Erythroblast (primary cell): Measurements from ENCODE around the gene POU6F2.

ENCODE experiments used
- DNase-seq, 2 experiments: peaks; one replicate each; lab custom pipeline; 2025; lab: John Stamatoyannopoulos, UW
- GATA1 ChIP-seq: IDR thresholded peaks from 2 replicates; pipeline ENCODE4 v1.6.1; 2011; ENCODE audit warnings: low read depth, mild to moderate bottlenecking, control low read depth, low read length, moderate library complexity
- POLR2A ChIP-seq: IDR thresholded peaks from 2 replicates; pipeline ENCODE4 v1.6.1; 2011; ENCODE audit warnings: mild to moderate bottlenecking, low read length

Gene POU6F2

GRCh38 chr7:39094731-39095130 is 117.0 kb downstream of the POU6F2 start:
- TF ChIP-seq POLR2A (no peak), GATA1 (no peak)

GRCh38 chr7:39095875-39096619 is 118.3 kb downstream of the POU6F2 start:
- no peak for TF ChIP-seq POLR2A
- TF ChIP-seq GATA1 = no peak
- no peak for DNase-seq

More at GRCh38 chr7:39094731-39095130, 117.0 kb downstream of the POU6F2 start:
- no peak for DNase-seq

- TF ChIP-seq GATA1 (no peak), POLR2A (no peak)
- DNase-seq = no peak
Measured at GRCh38 chr7:39098506-39098905, 120.8 kb downstream of the POU6F2 start.

GRCh38 chr7:39099146-39099545 is 121.4 kb downstream of the POU6F2 start:
- no peak for DNase-seq
- no peak for TF ChIP-seq POLR2A
- no peak for TF ChIP-seq GATA1

GRCh38 chr7:39100270-39100669 is 122.6 kb downstream of the POU6F2 start:
- no peak for TF ChIP-seq POLR2A
- no peak for TF ChIP-seq GATA1
- DNase-seq = no peak

GRCh38 chr7:39102234-39102633 is 124.5 kb downstream of the POU6F2 start:
- no peak for TF ChIP-seq POLR2A
- no peak for TF ChIP-seq GATA1
- DNase-seq = no peak

DNA sequence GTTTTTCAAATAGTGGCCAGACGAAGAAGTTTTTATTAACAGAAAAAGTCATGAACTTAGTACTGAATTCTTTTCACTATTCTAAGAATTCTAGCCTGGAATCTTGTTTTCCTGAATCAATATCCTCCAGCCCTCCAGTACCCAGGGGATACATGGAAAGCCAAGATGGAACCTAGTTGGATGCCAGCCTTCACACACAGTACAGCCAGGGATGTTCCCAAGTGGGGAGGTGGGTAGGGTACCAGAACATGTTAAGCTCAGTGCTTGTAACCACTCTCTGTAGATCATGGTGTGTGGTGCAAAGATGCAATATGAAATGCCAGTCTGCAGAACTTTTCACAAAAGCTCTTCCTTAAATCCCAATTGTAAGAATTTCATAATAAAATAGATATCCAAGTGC is 128.0 kb downstream of the POU6F2 start:
- TF ChIP-seq POLR2A (no peak), GATA1 (no peak)
- no peak for DNase-seq

DNA sequence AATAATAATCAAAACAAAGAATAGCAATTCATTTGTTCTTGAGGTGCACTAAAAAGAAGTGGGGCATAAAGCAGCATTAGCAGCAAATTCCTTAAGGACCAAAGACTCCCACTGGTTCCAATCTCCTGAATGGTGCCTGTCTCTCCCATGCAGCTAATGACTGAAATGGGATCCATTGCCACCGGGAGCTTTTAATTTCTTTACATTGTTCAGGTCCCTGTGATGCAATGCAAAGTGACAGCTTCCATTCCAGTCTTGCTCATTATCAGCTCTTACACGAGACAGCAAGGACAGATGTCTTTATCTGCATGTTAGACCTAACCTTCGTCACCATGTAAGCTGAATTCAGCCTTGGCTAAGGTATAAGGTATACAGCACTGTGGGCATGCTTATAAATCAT is 148.1 kb downstream of the POU6F2 start:
- no peak for TF ChIP-seq POLR2A
- TF ChIP-seq GATA1 = no peak
- no peak for DNase-seq

DNA sequence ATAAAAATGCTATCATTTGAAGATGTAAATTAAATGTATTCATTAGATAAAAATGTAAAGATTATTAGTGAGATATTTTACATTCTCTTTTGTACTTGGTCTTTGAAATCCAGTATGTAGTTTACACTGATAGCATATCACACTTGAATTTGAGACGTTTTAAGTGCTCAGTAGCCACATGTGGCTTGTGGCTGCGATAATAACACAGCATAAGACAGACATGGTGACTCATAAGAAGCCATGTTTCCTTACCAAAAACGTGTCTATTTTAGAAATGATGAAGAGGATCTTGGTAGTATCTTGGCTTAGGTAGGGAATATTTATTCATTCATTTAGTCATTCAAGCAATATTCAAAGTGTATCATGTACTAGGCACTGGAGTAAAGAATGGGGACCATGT is 149.3 kb downstream of the POU6F2 start:
- TF ChIP-seq POLR2A = no peak
- TF ChIP-seq GATA1 = no peak

GRCh38 chr7:39128287-39128843 is 150.7 kb downstream of the POU6F2 start:
- TF ChIP-seq GATA1 = no peak
- TF ChIP-seq POLR2A = no peak
- DNase-seq = no peak

More for the DNA sequence above, 149.3 kb downstream of the POU6F2 start:
- no peak for DNase-seq

DNA sequence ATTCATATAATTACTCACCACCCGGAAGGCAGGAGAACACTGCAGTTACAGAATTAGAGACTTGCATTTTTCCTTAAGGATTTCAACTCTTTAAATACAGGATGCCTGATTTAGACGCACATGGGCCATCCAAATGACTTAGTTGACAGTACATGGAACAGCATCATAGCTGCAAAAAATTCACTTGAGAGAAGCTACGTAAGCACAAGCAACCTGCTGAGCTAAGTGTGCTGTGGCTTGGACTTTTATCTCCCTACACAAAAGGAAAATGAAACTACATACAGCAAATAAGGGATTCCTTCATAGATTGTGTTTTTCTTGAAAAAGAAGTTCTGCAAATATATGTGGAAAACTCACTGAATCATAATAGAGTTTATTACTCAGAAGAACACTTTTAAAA is 152.6 kb downstream of the POU6F2 start:
- no peak for DNase-seq
- no peak for TF ChIP-seq POLR2A
- no peak for TF ChIP-seq GATA1

DNA sequence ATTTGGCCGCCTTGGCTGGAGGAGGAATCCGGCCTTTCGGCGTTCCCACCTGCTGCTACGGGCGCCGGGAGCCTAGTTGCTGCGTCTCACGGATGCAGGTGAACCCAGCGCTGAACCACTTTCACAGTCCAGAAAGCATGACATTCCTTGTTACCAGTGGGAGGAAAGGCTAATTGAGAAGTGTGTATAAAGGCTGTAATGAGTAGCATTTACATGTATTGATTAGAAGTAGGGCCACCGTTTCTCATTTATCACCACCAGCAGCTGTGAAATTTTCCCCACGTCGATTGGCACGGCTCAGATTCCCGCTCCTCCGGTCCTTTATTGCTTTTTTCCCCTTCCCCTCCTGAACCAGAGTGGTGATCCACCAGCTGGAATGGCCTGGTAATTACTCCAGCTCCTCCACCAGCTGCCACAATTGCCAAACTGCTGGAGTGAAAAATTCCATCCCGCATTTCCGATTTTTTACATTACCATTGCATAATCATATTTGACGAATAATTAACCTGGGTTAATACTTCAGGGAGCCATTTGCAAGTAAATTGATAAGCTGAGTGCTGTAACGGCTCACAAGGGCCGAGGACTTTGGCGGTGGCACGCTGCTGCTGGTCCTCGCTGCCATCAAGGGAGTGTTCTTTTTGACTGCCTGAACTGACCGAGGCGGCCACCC is 153.3 kb downstream of the POU6F2 start:
- no peak for TF ChIP-seq POLR2A
- TF ChIP-seq GATA1 = no peak
- DNase-seq = no peak

DNA sequence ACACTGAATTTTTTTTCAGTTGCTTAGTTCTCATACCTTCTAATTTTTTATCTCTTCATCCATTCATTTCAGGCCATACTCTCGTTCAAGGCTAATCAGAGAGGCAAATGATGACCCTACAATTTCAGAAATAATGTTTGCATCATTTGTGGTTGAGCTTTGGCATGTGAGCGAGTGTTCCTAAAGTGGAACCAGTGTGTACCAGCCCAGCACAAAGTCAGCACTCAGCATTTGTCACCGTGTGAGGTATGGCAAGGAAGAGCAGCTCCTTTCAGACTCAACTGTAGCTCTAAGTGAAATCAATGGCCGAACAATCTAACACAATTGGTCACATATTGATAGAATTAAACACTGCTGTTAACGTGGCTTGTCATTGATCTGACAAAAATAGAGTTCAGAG is 154.6 kb downstream of the POU6F2 start:
- TF ChIP-seq POLR2A (no peak), GATA1 (no peak)
- no peak for DNase-seq

GRCh38 chr7:39133088-39133487 is 155.4 kb downstream of the POU6F2 start:
- no peak for DNase-seq

GRCh38 chr7:39137480-39137879 is 159.8 kb downstream of the POU6F2 start:
- no peak for TF ChIP-seq GATA1
- no peak for TF ChIP-seq POLR2A
- DNase-seq = no peak

More at GRCh38 chr7:39133088-39133487, 155.4 kb downstream of the POU6F2 start:
- TF ChIP-seq POLR2A = no peak
- no peak for TF ChIP-seq GATA1
